H1 (cell line): Measurements from ENCODE around the gene TMEM150A. TPM values are rescaled to one million over a fixed set of nuclear protein-coding genes. Genes with fewer than 3 reads are reported as not detected.

Experiments used
- BRCA1 ChIP-seq: IDR thresholded peaks from 2 replicates; pipeline ENCODE4 v1.6.1; 2012; ENCODE audit warnings: low read depth, low read length, improper control_type of control experiment
- CTBP2 ChIP-seq: IDR thresholded peaks from 2 replicates; pipeline ENCODE4 v1.7.0; 2011; ENCODE audit warnings: borderline replicate concordance, mild to moderate bottlenecking, moderate library complexity, mixed read lengths, low read length; ENCODE audit not compliant: insufficient read depth, insufficient read length
- polyA plus RNA-seq, 7 experiments: library from polyadenylated mRNA; depleted of rRNA in 3 of 7; stranded (reverse) in 5 of 7; unstranded in 2 of 7; fragments of >200 nt in 5 of 7; fragments of 200-250 nt in 2 of 7; gene quantifications; 1 replicate in 5 of 7; 2 replicates in 1 of 7; 4 replicates in 1 of 7; pipeline versions ENCODE4 v1.2.1 to v1.2.3, GENCODE V29; 2011 to 2013; ENCODE audit warnings: missing spikeins in 2 of 7, mixed read lengths in 2 of 7
- total RNA-seq: library from RNA; stranded (reverse); fragmentation: NEBNext Ultra II Directional; extraction: Animal tissue kit (Norgen Biotek cat#: 25700); gene quantifications from 2 replicates; pipeline ENCODE4 v1.2.1, GENCODE V29; 2021

Gene TMEM150A
- total and polyA plus RNA-seq, 2 of the 8 experiments (the other 6 are each of a cell fraction or from before 2014, with no cell fraction given): 19.8 to 29.9 TPM

DNA sequence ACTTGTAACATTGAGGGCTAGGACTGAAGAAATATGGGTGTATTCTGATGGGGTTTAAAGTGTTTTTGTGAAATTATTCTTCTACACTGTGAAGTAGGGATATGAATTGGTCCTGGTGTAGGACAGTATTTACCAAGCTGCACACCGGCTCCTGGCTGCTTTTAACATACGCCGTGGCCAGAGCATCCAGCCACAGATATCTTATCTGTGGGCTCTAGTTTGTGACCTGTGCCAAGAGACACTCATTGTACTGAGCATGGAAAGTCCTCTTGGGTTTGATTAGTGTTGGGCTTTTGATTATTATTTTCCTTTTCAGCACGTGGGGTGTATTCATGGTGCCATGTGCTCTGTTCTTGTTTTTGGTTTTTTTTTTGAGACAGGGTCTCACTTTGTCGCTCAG, 21.5 kb upstream of the TMEM150A start (continued):
- TF ChIP-seq CTBP2 (no peak), BRCA1 (no peak)
